HEK293 (cell line): ENCODE results near the gene DGKD.

ENCODE experiments used
- CTCF ChIA-PET: fragments of 350-600 bp; formaldehyde crosslinking; extraction: SDS; loops from one replicate; lab custom pipeline; 2021; ENCODE audit warnings: antibody characterized with exemption; lab: Yijun Ruan, JAX
- POLR2A ChIA-PET: fragments of 300-600 bp; formaldehyde crosslinking; extraction: SDS; loops from one replicate; lab custom pipeline; 2020; ENCODE audit warnings: antibody characterized with exemption, inconsistent platforms; lab: Yijun Ruan, JAX
- H3K27ac ChIP-seq: fragments of 200-500 bp; sonication (Bioruptor generic); 2 replicates; pipeline ENCODE4 v1.5.1; 2014; ENCODE audit warnings: low read depth, low read length, control low read depth, inconsistent platforms; ENCODE audit errors: extremely low read depth
- H3K36me3 ChIP-seq, 2 experiments: fragments of 200-500 bp in 1 of 2; sonication (Bioruptor generic) in 1 of 2; 1 replicate in 1 of 2; 2 replicates in 1 of 2; pipeline ENCODE4 v1.5.1; 2014 to 2017; ENCODE audit warnings: inconsistent platforms in 2 of 2, low read length in 2 of 2; ENCODE audit not compliant: control insufficient read depth in 2 of 2, insufficient read depth in 1 of 2
- H3K4me1 ChIP-seq: fragments of 200-500 bp; sonication (Bioruptor generic); 2 replicates; pipeline ENCODE4 v1.5.1; 2014; ENCODE audit warnings: mild to moderate bottlenecking, low read length, inconsistent platforms; ENCODE audit not compliant: control insufficient read depth, insufficient read depth
- H3K4me3 ChIP-seq: 2 replicates; pipeline ENCODE4 v1.5.1; 2011; ENCODE audit warnings: low read depth, mild to moderate bottlenecking, control low read depth, low read length, moderate library complexity
- H3K9me3 ChIP-seq: fragments of 200-500 bp; sonication (Bioruptor generic); 2 replicates; pipeline ENCODE4 v1.5.1; 2014; ENCODE audit warnings: low read depth, low read length, inconsistent platforms; ENCODE audit not compliant: control insufficient read depth, insufficient read depth
- CTCF ChIP-seq: fragments of 450-650 bp; formaldehyde crosslinking; IDR thresholded peaks from 2 replicates; pipeline ENCODE4 v1.5.1; 2016; ENCODE audit warnings: missing biosample characterization, missing genetic modification characterization
- GLI2 ChIP-seq: fragments of 450-650 bp; formaldehyde crosslinking; IDR thresholded peaks from 2 replicates; pipeline ENCODE4; 2017; ENCODE audit warnings: missing biosample characterization, missing genetic modification characterization, low read depth, borderline replicate concordance
- GLIS2 ChIP-seq: fragments of 450-650 bp; formaldehyde crosslinking; IDR thresholded peaks from 2 replicates; pipeline ENCODE4 v1.5.1; 2016; ENCODE audit warnings: missing biosample characterization, missing genetic modification characterization
- HOXA7 ChIP-seq: sonication (generic); formaldehyde crosslinking; IDR thresholded peaks from 2 replicates; pipeline ENCODE4 v1.8.1; 2022; ENCODE audit warnings: missing genetic modification reagents, borderline replicate concordance
- IKZF3 ChIP-seq: fragments of 450-650 bp; IDR thresholded peaks from 2 replicates; pipeline ENCODE4 v1.5.0; 2018; ENCODE audit warnings: missing biosample characterization, mild to moderate bottlenecking, missing genetic modification characterization, moderate library complexity
- KLF16 ChIP-seq: fragments of 450-650 bp; formaldehyde crosslinking; IDR thresholded peaks from 2 replicates; pipeline ENCODE4 v1.5.1; 2017; ENCODE audit warnings: missing biosample characterization, missing genetic modification characterization
- KLF9 ChIP-seq: fragments of 450-650 bp; formaldehyde crosslinking; IDR thresholded peaks from 2 replicates; pipeline ENCODE4 v1.5.1; 2016; ENCODE audit warnings: missing biosample characterization, missing genetic modification characterization, low read depth
- PATZ1 ChIP-seq: fragments of 450-650 bp; formaldehyde crosslinking; IDR thresholded peaks from 2 replicates; pipeline ENCODE4 v1.5.1; 2016; ENCODE audit warnings: missing biosample characterization, missing genetic modification characterization
- REPIN1 ChIP-seq: fragments of 450-650 bp; formaldehyde crosslinking; IDR thresholded peaks from 2 replicates; pipeline ENCODE4 v1.5.1; 2017; ENCODE audit warnings: missing biosample characterization, missing genetic modification characterization, low read depth
- SETDB1 ChIP-seq: IDR thresholded peaks from one replicate; pipeline ENCODE4 v1.6.1; 2017; ENCODE audit warnings: mild to moderate bottlenecking, low read length, moderate library complexity, mixed read lengths; ENCODE audit not compliant: insufficient read length
- ZBTB21 ChIP-seq: fragments of 450-650 bp; formaldehyde crosslinking; IDR thresholded peaks from 2 replicates; pipeline ENCODE4 v1.5.1; 2017; ENCODE audit warnings: missing biosample characterization, missing genetic modification characterization
- ZIC2 ChIP-seq: fragments of 450-650 bp; formaldehyde crosslinking; IDR thresholded peaks from 2 replicates; pipeline ENCODE4 v1.5.1; 2016; ENCODE audit warnings: missing biosample characterization, missing genetic modification characterization
- ZNF10 ChIP-seq: fragments of 450-650 bp; formaldehyde crosslinking; IDR thresholded peaks from 2 replicates; pipeline ENCODE4 v1.5.1; 2017; ENCODE audit warnings: missing biosample characterization, missing genetic modification characterization
- ZNF138 ChIP-seq: fragments of 450-650 bp; formaldehyde crosslinking; IDR thresholded peaks from 2 replicates; pipeline ENCODE4 v1.5.1; 2016; ENCODE audit warnings: missing biosample characterization, missing genetic modification characterization, borderline replicate concordance
- ZNF140 ChIP-seq: fragments of 450-650 bp; formaldehyde crosslinking; IDR thresholded peaks from 2 replicates; pipeline ENCODE4 v1.5.1; 2016; ENCODE audit warnings: missing biosample characterization, missing genetic modification characterization
- ZNF239 ChIP-seq: fragments of 450-650 bp; formaldehyde crosslinking; IDR thresholded peaks from 2 replicates; pipeline ENCODE4 v1.5.1; 2016; ENCODE audit warnings: missing biosample characterization, missing genetic modification characterization
- ZNF24 ChIP-seq: fragments of 450-650 bp; formaldehyde crosslinking; IDR thresholded peaks from 2 replicates; pipeline ENCODE4 v1.5.1; 2016; ENCODE audit warnings: missing biosample characterization, missing genetic modification characterization
- ZNF510 ChIP-seq: fragments of 450-650 bp; formaldehyde crosslinking; IDR thresholded peaks from 2 replicates; pipeline ENCODE4 v1.5.1; 2018; ENCODE audit warnings: mild to moderate bottlenecking, missing genetic modification characterization, missing biosample characterization; ENCODE audit not compliant: insufficient replicate concordance
- ZNF514 ChIP-seq: fragments of 450-650 bp; formaldehyde crosslinking; IDR thresholded peaks from 2 replicates; pipeline ENCODE4 v1.5.1; 2016; ENCODE audit warnings: missing biosample characterization, missing genetic modification characterization
- ZNF544 ChIP-seq: fragments of 450-650 bp; formaldehyde crosslinking; IDR thresholded peaks from 2 replicates; pipeline ENCODE4 v1.5.0; 2017; ENCODE audit warnings: missing biosample characterization, missing genetic modification characterization
- ZNF585B ChIP-seq: fragments of 450-650 bp; formaldehyde crosslinking; IDR thresholded peaks from 2 replicates; pipeline ENCODE4 v1.5.1; 2016; ENCODE audit warnings: missing biosample characterization, missing genetic modification characterization
- ZNF704 ChIP-seq: fragments of 450-650 bp; formaldehyde crosslinking; IDR thresholded peaks from 2 replicates; pipeline ENCODE4 v1.5.1; 2016; ENCODE audit warnings: missing biosample characterization, missing genetic modification characterization
- ZNF830 ChIP-seq: fragments of 450-650 bp; IDR thresholded peaks from 2 replicates; pipeline ENCODE4 v1.5.0; 2018; ENCODE audit warnings: missing biosample characterization, missing genetic modification characterization, low read depth, mild to moderate bottlenecking, moderate library complexity
- ZSCAN16 ChIP-seq: fragments of 450-650 bp; formaldehyde crosslinking; IDR thresholded peaks from 2 replicates; pipeline ENCODE4 v1.5.1; 2016; ENCODE audit warnings: missing biosample characterization, missing genetic modification characterization
- ZSCAN18 ChIP-seq: fragments of 450-650 bp; formaldehyde crosslinking; IDR thresholded peaks from 2 replicates; pipeline ENCODE4 v1.5.1; 2016; ENCODE audit warnings: missing biosample characterization, missing genetic modification characterization
- ZSCAN4 ChIP-seq: fragments of 450-650 bp; formaldehyde crosslinking; IDR thresholded peaks from 2 replicates; pipeline ENCODE4 v1.5.1; 2017; ENCODE audit warnings: missing biosample characterization, missing genetic modification characterization

DGKD gene

GRCh38 chr2:233413559-233414272 is 59.4 kb downstream of the DGKD start:
- no peak overlapping the region for H3K27ac ChIP-seq
- TF ChIP-seq HOXA7 (CRISPR knock-in tag) (no peak), CTCF (tag by site-specific recombination) (no peak), REPIN1 (tag by site-specific recombination) (no peak), ZNF239 (tag by site-specific recombination) (no peak), PATZ1 (tag by site-specific recombination) (no peak), SETDB1 (no peak), ZNF514 (tag by site-specific recombination) (no peak), KLF16 (tag by site-specific recombination) (no peak), ZSCAN18 (no peak), KLF9 (tag by site-specific recombination) (no peak), ZIC2 (peak; percentile 73), IKZF3 (tag by site-specific recombination) (no peak), ZNF510 (tag by site-specific recombination) (no peak), GLI2 (tag by site-specific recombination) (no peak), ZSCAN16 (tag by site-specific recombination) (no peak), ZNF704 (no peak), ZNF585B (tag by site-specific recombination) (no peak), ZNF544 (tag by site-specific recombination) (no peak), ZNF140 (tag by site-specific recombination) (no peak), ZNF10 (tag by site-specific recombination) (no peak), ZBTB21 (tag by site-specific recombination) (peak; percentile 58), ZSCAN4 (tag by site-specific recombination) (no peak), GLIS2 (tag by site-specific recombination) (peak; percentile 45), ZNF138 (tag by site-specific recombination) (no peak), ZNF830 (no peak), ZNF24 (tag by site-specific recombination) (no peak)

More at GRCh38 chr2:233413559-233414272, 59.4 kb downstream of the DGKD start:
- peaks cover 9% of the 10 kb centered on the region; the same call in 1 of the 2 replicates for H3K4me1 ChIP-seq
- POLR2A ChIA-PET: no interaction called here
- CTCF ChIA-PET: interaction anchor here (0.8 to 0.9 kb wide), 2 partner anchors 29 to 60 kb away, joined by 3 to 5 read pairs; no protein-coding TSS in a partner anchor
- H3K36me3 ChIP-seq: peaks cover 0 to 6% of the 10 kb centered on the region in 2 experiments; a peak in 1 of 3 replicates
- no peaks in the 10 kb centered on the region for H3K9me3 ChIP-seq
- no peak overlapping the region for H3K4me3 ChIP-seq
